ENCODE results near the gene ITPK1.

- TF ChIP-seq TAF1 (IDR thresholded peaks at IDR 0.05; ENCODE audit: low read depth, low read length) (no peak), POLR2AphosphoS5 (IDR thresholded peaks at IDR 0.05; ENCODE audit: low read depth, low read length) (0 out of 2 replicates have a peak, but pooled peaks have one; percentile 42), POLR2A (IDR thresholded peaks at IDR 0.05; ENCODE audit: low read depth, low read length) (peak; percentile 44; the same call in 1 of the 2 replicates)
Measured at GRCh38 chr14:93081876-93082570, 33.7 kb downstream of the ITPK1 start.
